Kidney (tissue), 14 donors: ENCODE results near the gene EIF3F. TPM values are rescaled to one million over a fixed set of nuclear protein-coding genes. Genes with fewer than 3 reads are reported as not detected.
A peak's percentile ranks its signal among the peaks of the same experiment; 100 is the strongest.

Experiments used
- DNase-seq, 5 donors: peaks; one replicate each; pipeline ENCODE4 v3.0.0-alpha.2; 2013 to 2020
- FAIRE-seq: peaks from 2 replicates; lab custom pipeline; 2012; peaks lifted over from hg19 to GRCh38; lab: Jason Lieb, UNC
- H3K27ac ChIP-seq, 2 donors: one replicate each; pipeline ENCODE4 v1.7.0; 2013; ENCODE audit warnings: low read depth in 2 of 2, low read length in 2 of 2, inconsistent platforms in 1 of 2
- H3K27me3 ChIP-seq: one replicate; pipeline ENCODE4 v1.7.1; 2013; ENCODE audit warnings: low read length, inconsistent platforms; ENCODE audit not compliant: control insufficient read depth, insufficient read depth
- H3K36me3 ChIP-seq, 3 donors: one replicate each; pipeline versions ENCODE4 v1.7.0 to v1.7.1; 2013; ENCODE audit warnings: low read length in 3 of 3, control low read depth in 1 of 3, inconsistent platforms in 1 of 3; ENCODE audit not compliant: insufficient read depth in 3 of 3, control insufficient read depth in 2 of 3
- H3K4me1 ChIP-seq, 3 donors: one replicate each; pipeline versions ENCODE4 v1.7.0 to v1.7.1; 2013; ENCODE audit warnings: low read length in 3 of 3, inconsistent platforms in 1 of 3, low read depth in 1 of 3; ENCODE audit not compliant: control insufficient read depth in 2 of 3, insufficient read depth in 2 of 3
- H3K4me3 ChIP-seq, 3 donors: one replicate each; pipeline versions ENCODE4 v1.7.0 to v1.8.1; 2013; ENCODE audit warnings: low read length in 3 of 3, control low read depth in 1 of 3, inconsistent platforms in 1 of 3
- H3K9ac ChIP-seq, 3 donors: one replicate each; pipeline versions ENCODE4 v1.7.0 to v1.7.1; 2013; ENCODE audit warnings: low read length in 3 of 3, control low read depth in 1 of 3, inconsistent platforms in 1 of 3
- H3K9me3 ChIP-seq, 3 donors: one replicate each; pipeline versions ENCODE4 v1.7.0 to v1.7.1; 2013; ENCODE audit warnings: low read length in 3 of 3, control low read depth in 1 of 3, inconsistent platforms in 1 of 3; ENCODE audit not compliant: control insufficient read depth in 2 of 3, insufficient read depth in 1 of 3
- CTCF ChIP-seq: IDR thresholded peaks from 3 replicates; pipeline ENCODE4 v1.5.1; 2012; ENCODE audit warnings: mild to moderate bottlenecking, moderate library complexity, borderline replicate concordance; ENCODE audit not compliant: insufficient read depth; ENCODE audit errors: extremely low read depth
- intact Hi-C: fragments of 100-400 bp; cut with DNase I; formaldehyde crosslinking; loops from one replicate; pipeline ENCODE4 v1.11.1; 2022
- polyA plus RNA-seq: library from polyadenylated mRNA; stranded (reverse); fragments of 350-450 nt; fragmentation: Illumina TruSeq; extraction: RNeasy Lipid Tissue Mini Kit (QIAGEN cat#74804); gene quantifications from one replicate; pipeline ENCODE4 v1.2.3, GENCODE V29; 2014; ENCODE audit warnings: low read depth, low replicate concordance; ENCODE audit not compliant: insufficient read depth
- total RNA-seq: library from RNA; stranded (reverse); fragmentation: NEBNext Ultra II Directional; extraction: Animal tissue kit (Norgen Biotek cat#: 25700); gene quantifications from one replicate; pipeline ENCODE4 v1.2.1, GENCODE V29; 2021
- donor health status: control.
- donor health status: control.
- donor health status: control.
- donor health status: control.
- donor health status: control.
- donor health status: DM: yes; HTN: yes; CAD: no.
- donor health status: Normal renal cell carcinoma (clear cell type).

EIF3F gene
- total and polyA plus RNA-seq, 2 donors from 2014 or later: 174 to 218 TPM

DNA sequence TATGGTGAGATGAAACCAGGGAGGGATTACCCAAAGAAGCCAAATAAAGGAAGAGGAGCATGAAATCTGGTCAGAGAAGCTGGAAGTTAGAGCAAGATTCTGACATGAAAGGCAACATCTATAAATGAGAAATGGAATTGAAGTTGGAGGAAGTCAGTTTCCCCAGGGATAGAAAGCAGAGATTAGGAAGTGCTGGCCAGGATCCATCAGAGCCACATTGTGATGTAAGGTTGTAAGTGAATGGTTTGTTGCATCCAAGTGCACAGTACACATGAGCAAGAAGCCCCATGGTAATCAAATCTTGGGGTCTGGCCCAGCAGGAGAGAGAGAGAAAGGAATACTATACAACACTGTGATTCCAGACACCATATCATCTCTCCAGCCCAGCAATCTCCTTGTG, 15.3 kb upstream of the EIF3F start:
- FAIRE-seq: no peak
- no peaks in the 10 kb centered on the region for H3K4me1 ChIP-seq
- intact Hi-C loops: no loop called here
- no peak overlapping the region for H3K9ac ChIP-seq
- TF ChIP-seq CTCF: no peak
- H3K4me3 ChIP-seq: no peak overlapping the region
- H3K27me3 ChIP-seq: no peaks in the 10 kb centered on the region
- no peak for DNase-seq
- no peaks in the 10 kb centered on the region for H3K9me3 ChIP-seq
- no peak overlapping the region for H3K27ac ChIP-seq
- H3K36me3 ChIP-seq: no peaks in the 10 kb centered on the region

GRCh38 chr11:7973011-7973410, 14.1 kb upstream of the EIF3F start:
- Histone ChIP-seq H3K9me3 (no peaks in the 10 kb centered on the region), H3K27me3 (no peaks in the 10 kb centered on the region), H3K27ac (no peak overlapping the region), H3K36me3 (no peaks in the 10 kb centered on the region), H3K4me3 (no peak overlapping the region), H3K9ac (no peak overlapping the region), H3K4me1 (no peaks in the 10 kb centered on the region)
- no peak for FAIRE-seq
- DNase-seq: no peak
- intact Hi-C loops: no loop called here
- no peak for TF ChIP-seq CTCF

DNA sequence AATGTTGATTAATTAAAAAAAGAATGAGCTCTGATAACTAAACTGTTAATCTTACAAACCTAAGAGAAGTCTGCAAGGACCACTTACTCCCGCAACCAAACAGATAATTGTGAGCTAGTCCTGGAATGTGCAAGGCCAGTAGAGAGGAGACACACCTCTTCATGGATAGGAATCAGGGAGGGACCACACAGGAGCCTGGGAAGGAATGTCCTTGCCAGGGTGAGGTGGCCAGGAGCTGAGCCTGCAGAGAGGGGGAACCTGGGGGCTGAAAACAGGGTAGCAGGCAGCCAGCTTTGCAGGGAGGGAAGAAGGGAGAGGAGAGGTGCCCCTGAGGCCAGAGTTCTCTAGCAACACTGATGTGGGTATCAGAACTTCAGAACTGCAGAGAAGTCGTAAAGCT, 12.5 kb upstream of the EIF3F start:
- DNase-seq (no peak), FAIRE-seq (no peak)
- Histone ChIP-seq H3K9me3 (no peaks in the 10 kb centered on the region), H3K27me3 (no peaks in the 10 kb centered on the region), H3K4me3 (no peak overlapping the region), H3K4me1 (no peaks in the 10 kb centered on the region), H3K27ac (no peak overlapping the region), H3K9ac (no peak overlapping the region), H3K36me3 (no peaks in the 10 kb centered on the region)
- intact Hi-C loops: no loop called here
- no peak for TF ChIP-seq CTCF

DNA sequence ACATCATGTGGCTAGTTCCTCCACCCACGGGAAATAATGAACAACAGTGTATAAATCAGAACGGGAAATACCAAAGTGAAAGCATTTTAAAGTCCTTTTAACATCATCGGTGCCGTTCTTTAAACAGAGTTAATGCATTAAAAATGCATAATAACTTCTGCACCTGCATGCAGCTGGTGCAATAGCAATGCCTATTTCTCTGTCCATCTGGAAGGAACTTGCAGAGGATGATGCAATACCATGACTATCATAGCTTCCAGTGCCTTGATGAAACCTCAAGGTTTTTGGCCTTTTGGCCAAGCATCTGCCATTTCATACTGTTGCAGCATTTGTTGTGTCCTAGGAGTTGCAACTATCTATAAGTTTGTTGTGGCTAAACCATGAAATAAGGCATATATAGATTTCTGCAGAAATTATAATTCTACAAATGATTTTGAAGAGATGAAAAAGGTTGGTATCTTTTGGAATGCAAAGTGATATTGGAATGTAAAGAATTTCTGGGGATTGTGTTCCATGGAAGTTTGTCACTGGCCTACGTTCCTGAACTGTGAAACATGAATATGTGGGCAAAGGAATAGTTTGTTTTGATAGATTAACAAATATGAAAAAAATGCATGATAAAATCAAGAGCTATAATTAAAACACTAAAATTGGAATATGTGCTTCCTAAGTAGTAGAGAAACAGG, 9.8 kb upstream of the EIF3F start:
- Histone ChIP-seq H3K36me3 (no peaks in the 10 kb centered on the region), H3K4me1 (no peaks in the 10 kb centered on the region), H3K27me3 (no peaks in the 10 kb centered on the region), H3K27ac (no peak overlapping the region), H3K9ac (no peak overlapping the region), H3K9me3 (no peaks in the 10 kb centered on the region), H3K4me3 (peak overlapping the region in 1 of 3 donors; percentile 15)
- FAIRE-seq (no peak), DNase-seq (no peak)
- TF ChIP-seq CTCF: no peak
- intact Hi-C loops: no loop called here
